ENCODE data around the gene CCDC39.
"Not testable (repeated sequence)": the region's sequence is repeated elsewhere in the genome, so short reads cannot be mapped to it uniquely, and the experiment has no call there.

The CCDC39 gene

GRCh38 chr3:180631317-180631716 lies 48.0 kb downstream of the CCDC39 start:
- DNase-seq (ENCODE audit: extremely low read depth, low read depth) = no peak
- no peak for TF ChIP-seq CTCF (IDR thresholded peaks at IDR 0.05; ENCODE audit: low read depth, low read length, missing control alignments)
- H3K4me3 ChIP-seq (replicated peaks; ENCODE audit: low read depth, low read length) = no peak overlapping the region

GRCh38 chr3:180630371-180630770 lies 48.9 kb downstream of the CCDC39 start:
- H3K4me3 ChIP-seq (replicated peaks; ENCODE audit: low read depth, low read length) = no peak overlapping the region
- no peak for DNase-seq (ENCODE audit: extremely low read depth, low read depth)
- no peak for TF ChIP-seq CTCF (IDR thresholded peaks at IDR 0.05; ENCODE audit: low read depth, low read length, missing control alignments)

- TF ChIP-seq CTCF (IDR thresholded peaks at IDR 0.05; ENCODE audit: low read depth, low read length, missing control alignments) = no peak
- DNase-seq (ENCODE audit: extremely low read depth, low read depth) = no peak
- no peak overlapping the region for H3K4me3 ChIP-seq (replicated peaks; ENCODE audit: low read depth, low read length)
Observed at GRCh38 chr3:180626844-180627243, 52.4 kb downstream of the CCDC39 start.

- no peak for DNase-seq (ENCODE audit: extremely low read depth, low read depth)
- TF ChIP-seq CTCF (IDR thresholded peaks at IDR 0.05; ENCODE audit: low read depth, low read length, missing control alignments) = no peak
- H3K4me3 ChIP-seq (replicated peaks; ENCODE audit: low read depth, low read length) = no peak overlapping the region
Observed at GRCh38 chr3:180624714-180625113, 54.6 kb downstream of the CCDC39 start.

- no peak for TF ChIP-seq CTCF (IDR thresholded peaks at IDR 0.05; ENCODE audit: low read depth, low read length, missing control alignments)
- no peak for DNase-seq (ENCODE audit: extremely low read depth, low read depth)
- no peak overlapping the region for H3K4me3 ChIP-seq (replicated peaks; ENCODE audit: low read depth, low read length)
Observed at GRCh38 chr3:180619723-180620122, 59.6 kb downstream of the CCDC39 start.

GRCh38 chr3:180618563-180618962 lies 60.7 kb downstream of the CCDC39 start:
- not testable (repeated sequence) for H3K4me3 ChIP-seq (replicated peaks; ENCODE audit: low read depth, low read length); DNase-seq (ENCODE audit: extremely low read depth, low read depth)

GRCh38 chr3:180617049-180617448 lies 62.2 kb downstream of the CCDC39 start:
- no peak for DNase-seq (ENCODE audit: extremely low read depth, low read depth)
- TF ChIP-seq CTCF (IDR thresholded peaks at IDR 0.05; ENCODE audit: low read depth, low read length, missing control alignments) = no peak
- H3K4me3 ChIP-seq (replicated peaks; ENCODE audit: low read depth, low read length) = no peak overlapping the region
